ENCODE data around the gene PMPCA.

The PMPCA gene

GRCh38 chr9:136443087-136443486, 32.6 kb downstream of the PMPCA start:
- no peaks in the 10 kb centered on the region for H3K9me3 ChIP-seq (ENCODE audit: control insufficient read depth, insufficient read depth, low read depth, low read length)
- H3K27ac ChIP-seq (ENCODE audit: extremely low read depth, low read depth, low read length): no peak overlapping the region
- H3K4me3 ChIP-seq (ENCODE audit: low read depth, low read length): no peak overlapping the region
- H3K4me1 ChIP-seq (ENCODE audit: control insufficient read depth, insufficient read depth, low read length): 0 out of 2 replicates have a peak, but pooled peaks cover 2% of the 10 kb centered on the region
- TF ChIP-seq ZNF324 (tag by site-specific recombination; IDR thresholded peaks at IDR 0.05): no peak
- TF ChIP-seq ZNF701 (tag by site-specific recombination; IDR thresholded peaks at IDR 0.05): no peak
- no peak for TF ChIP-seq ZNF623 (tag by site-specific recombination; IDR thresholded peaks at IDR 0.05)
- TF ChIP-seq ZNF561 (tag by site-specific recombination; IDR thresholded peaks at IDR 0.05; ENCODE audit: borderline replicate concordance): no peak
- no peak for TF ChIP-seq ZNF148 (tag by site-specific recombination; IDR thresholded peaks at IDR 0.05; ENCODE audit: borderline replicate concordance)
- TF ChIP-seq KLF1 (tag by site-specific recombination; IDR thresholded peaks at IDR 0.05): no peak
- no peak for TF ChIP-seq MEIS1 (CRISPR knock-in tag; IDR thresholded peaks at IDR 0.05; ENCODE audit: borderline replicate concordance)
- no peak for TF ChIP-seq SCRT2 (tag by site-specific recombination; IDR thresholded peaks at IDR 0.05)
- ChIA-PET POLR2A (interaction anchor here (0.6 to 1.7 kb wide), 2 partner anchors 19 to 191 kb away, joined by 3 to 6 read pairs; no protein-coding TSS in a partner anchor), CTCF (interaction anchor here (0.5 to 3.4 kb wide), 3 partner anchors 15 to 566 kb away, joined by 3 to 9 read pairs (median 6); no protein-coding TSS in a partner anchor)
- peaks cover 11 to 76% of the 10 kb centered on the region in 2 experiments; a peak in 2 of 3 replicates for H3K36me3 ChIP-seq (ENCODE audit: control insufficient read depth in 2 of 2, insufficient read depth in 1 of 2, low read length in 2 of 2)

- ChIA-PET CTCF (interaction anchor here (0.5 to 1.7 kb wide), 3 partner anchors 16 to 567 kb away, joined by 3 to 6 read pairs (median 3); partner anchors contain the start of gene DNLZ), POLR2A (no interaction called here)
- 0 out of 2 replicates have a peak, but pooled peaks cover 2% of the 10 kb centered on the region for H3K4me1 ChIP-seq (ENCODE audit: control insufficient read depth, insufficient read depth, low read length)
- H3K36me3 ChIP-seq (ENCODE audit: control insufficient read depth in 2 of 2, insufficient read depth in 1 of 2, low read length in 2 of 2): peaks cover 11 to 82% of the 10 kb centered on the region in 2 experiments; a peak in 2 of 3 replicates
- TF ChIP-seq ZNF830 (tag by site-specific recombination; IDR thresholded peaks at IDR 0.05; ENCODE audit: low read depth): no peak
- no peak for TF ChIP-seq ZNF350 (tag by site-specific recombination; IDR thresholded peaks at IDR 0.05)
- no peak for TF ChIP-seq ZBTB7A (tag by site-specific recombination; IDR thresholded peaks at IDR 0.05; ENCODE audit: low read depth)
- no peak for TF ChIP-seq KLF9 (tag by site-specific recombination; IDR thresholded peaks at IDR 0.05; ENCODE audit: low read depth)
- TF ChIP-seq FEZF1 (tag by site-specific recombination; IDR thresholded peaks at IDR 0.05): no peak
- no peaks in the 10 kb centered on the region for H3K9me3 ChIP-seq (ENCODE audit: control insufficient read depth, insufficient read depth, low read depth, low read length)
- no peak overlapping the region for H3K27ac ChIP-seq (ENCODE audit: extremely low read depth, low read depth, low read length)
- no peak overlapping the region for H3K4me3 ChIP-seq (ENCODE audit: low read depth, low read length)
These were observed 33.2 kb downstream of the PMPCA start for GRCh38 chr9:136443687-136444086.

GRCh38 chr9:136444102-136444501, 33.6 kb downstream of the PMPCA start:
- H3K27ac ChIP-seq (ENCODE audit: extremely low read depth, low read depth, low read length): no peak overlapping the region
- H3K4me3 ChIP-seq (ENCODE audit: low read depth, low read length): no peak overlapping the region
- H3K36me3 ChIP-seq (ENCODE audit: control insufficient read depth in 2 of 2, insufficient read depth in 1 of 2, low read length in 2 of 2): peaks cover 11 to 86% of the 10 kb centered on the region in 2 experiments; a peak in 2 of 3 replicates
- H3K9me3 ChIP-seq (ENCODE audit: control insufficient read depth, insufficient read depth, low read depth, low read length): no peaks in the 10 kb centered on the region
- ChIA-PET CTCF (interaction anchor here (1.0 to 1.7 kb wide), 4 partner anchors 9 to 80 kb away, joined by 3 to 5 read pairs (median 3); partner anchors contain the start of gene DNLZ), POLR2A (no interaction called here)
- 0 out of 2 replicates have a peak, but pooled peaks cover 2% of the 10 kb centered on the region for H3K4me1 ChIP-seq (ENCODE audit: control insufficient read depth, insufficient read depth, low read length)
- TF ChIP-seq ZNF768 (tag by site-specific recombination; IDR thresholded peaks at IDR 0.05): no peak
- TF ChIP-seq ZNF692 (tag by site-specific recombination; IDR thresholded peaks at IDR 0.05): no peak
- TF ChIP-seq ZNF791 (tag by site-specific recombination; IDR thresholded peaks at IDR 0.05): no peak
- TF ChIP-seq ZNF391 (tag by site-specific recombination; IDR thresholded peaks at IDR 0.05; ENCODE audit: borderline replicate concordance, low read depth): no peak
- no peak for TF ChIP-seq ZNF274 (IDR thresholded peaks at IDR 0.05; ENCODE audit: low read length)
- no peak for TF ChIP-seq ZNF274 (tag by site-specific recombination; IDR thresholded peaks at IDR 0.05; ENCODE audit: borderline replicate concordance)
- no peak for TF ChIP-seq ZNF18 (tag by site-specific recombination; IDR thresholded peaks at IDR 0.05)
- TF ChIP-seq ZNF549 (tag by site-specific recombination; IDR thresholded peaks at IDR 0.05): no peak
- TF ChIP-seq ZNF626 (tag by site-specific recombination; IDR thresholded peaks at IDR 0.05): no peak
- no peak for TF ChIP-seq ZNF624 (tag by site-specific recombination; IDR thresholded peaks at IDR 0.05)
- no peak for TF ChIP-seq ZNF398 (tag by site-specific recombination; IDR thresholded peaks at IDR 0.05)
- TF ChIP-seq ZNF341 (tag by site-specific recombination; IDR thresholded peaks at IDR 0.05; ENCODE audit: low read depth): no peak
- TF ChIP-seq ZNF837 (tag by site-specific recombination; IDR thresholded peaks at IDR 0.05): no peak
